OCI-LY1 (cell line): Measurements from ENCODE around the gene DRD1.

ENCODE experiments used
- H2AFZ ChIP-seq: fragments of 200-600 bp; sonication (generic), shearing (Covaris generic); 2 replicates; pipeline ENCODE4 v1.6.0; 2014; ENCODE audit warnings: antibody characterized with exemption, mild to moderate bottlenecking, low read length
- H3F3A ChIP-seq: fragments of 200-600 bp; sonication (generic), shearing (Covaris generic); 2 replicates; pipeline ENCODE4 v1.6.0; 2014; ENCODE audit warnings: mild to moderate bottlenecking, antibody characterized with exemption, low read length, moderate library complexity; ENCODE audit not compliant: insufficient read depth
- H3K27ac ChIP-seq: fragments of 200-600 bp; sonication (generic); 2 replicates; pipeline ENCODE4 v1.5.1; 2014; ENCODE audit warnings: low read length, mixed run types, mild to moderate bottlenecking, low read depth; ENCODE audit not compliant: poor library complexity, severe bottlenecking
- H3K27me3 ChIP-seq: fragments of 200-600 bp; sonication (generic); 2 replicates; pipeline ENCODE4 v1.6.0; 2014; ENCODE audit warnings: antibody characterized with exemption, mild to moderate bottlenecking, low read length, moderate library complexity; ENCODE audit not compliant: insufficient read depth
- H3K36me3 ChIP-seq: fragments of 200-600 bp; sonication (generic); 2 replicates; pipeline ENCODE4 v1.6.1; 2014; ENCODE audit warnings: mild to moderate bottlenecking, antibody characterized with exemption, low read length, moderate library complexity, mixed read lengths; ENCODE audit not compliant: insufficient read depth
- H3K4me1 ChIP-seq: fragments of 200-600 bp; sonication (generic); 2 replicates; pipeline ENCODE4 v1.5.1; 2014; ENCODE audit warnings: mild to moderate bottlenecking, low read length, moderate library complexity; ENCODE audit not compliant: insufficient read depth, severe bottlenecking
- H3K4me2 ChIP-seq: fragments of 200-600 bp; sonication (generic), shearing (Covaris generic); 2 replicates; pipeline ENCODE4 v1.6.1; 2014; ENCODE audit warnings: low read length
- H3K4me3 ChIP-seq: fragments of 200-600 bp; sonication (generic); 2 replicates; pipeline ENCODE4 v1.5.1; 2014; ENCODE audit warnings: low read length, low read depth, mild to moderate bottlenecking, mixed read lengths; ENCODE audit not compliant: poor library complexity, severe bottlenecking
- H3K79me2 ChIP-seq: fragments of 200-600 bp; shearing (Covaris generic); 2 replicates; pipeline ENCODE4 v1.6.1; 2016; ENCODE audit warnings: mixed run types, low read length, mixed read lengths; ENCODE audit not compliant: insufficient read depth
- H3K9ac ChIP-seq: fragments of 200-600 bp; sonication (generic), shearing (Covaris generic); 2 replicates; pipeline ENCODE4 v1.6.1; 2014; ENCODE audit warnings: mild to moderate bottlenecking, low read length, mixed read lengths
- H3K9me2 ChIP-seq: fragments of 200-600 bp; sonication (generic), shearing (Covaris generic); 2 replicates; pipeline ENCODE4 v1.6.1; 2014; ENCODE audit warnings: low read depth, mild to moderate bottlenecking, low read length, mixed read lengths
- H3K9me3 ChIP-seq: fragments of 200-600 bp; shearing (Covaris generic); 2 replicates; pipeline ENCODE4 v1.6.1; 2014; ENCODE audit warnings: low read length, mixed read lengths
- H4K20me1 ChIP-seq: fragments of 200-600 bp; sonication (generic), shearing (Covaris generic); 2 replicates; pipeline ENCODE4 v1.6.0; 2016; ENCODE audit warnings: mild to moderate bottlenecking, low read length; ENCODE audit not compliant: insufficient read depth
- EZH2 ChIP-seq: fragments of 200-600 bp; sonication (generic), shearing (Covaris generic); IDR thresholded peaks from 2 replicates; pipeline ENCODE4 v1.8.0; 2017; ENCODE audit warnings: borderline replicate concordance, mixed run types, mild to moderate bottlenecking, antibody characterized with exemption, low read length, moderate library complexity, mixed read lengths
- TF ChIP-seq, protein P1 (sequence below): fragments of 200-600 bp; sonication (generic), shearing (Covaris generic); IDR thresholded peaks from 2 replicates; pipeline ENCODE4 v1.5.1; 2017; ENCODE audit warnings: mild to moderate bottlenecking, antibody characterized with exemption, low read length, moderate library complexity, mixed read lengths

Gene DRD1

DNA sequence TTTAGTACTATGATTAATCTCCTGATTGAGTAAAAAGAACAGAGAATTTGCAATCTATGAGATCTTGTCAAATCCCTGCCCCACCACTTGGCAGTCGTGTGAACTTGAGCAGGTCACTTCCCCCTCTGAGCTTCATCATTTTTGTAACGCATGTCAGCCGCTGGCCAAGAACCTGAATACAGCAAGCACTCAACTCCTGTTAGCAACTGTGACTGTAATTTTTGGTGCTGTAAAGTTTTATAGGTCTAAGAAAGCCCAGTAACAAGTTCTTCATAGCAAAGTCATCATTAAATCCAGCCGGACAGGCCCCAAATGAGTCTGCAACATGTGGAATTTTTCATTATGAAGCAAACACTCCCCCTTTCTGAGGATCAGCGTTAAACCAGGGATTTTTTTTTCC is 49.4 kb downstream of the DRD1 start:
- H3K4me1 ChIP-seq: no peaks in the 10 kb centered on the region

DNA sequence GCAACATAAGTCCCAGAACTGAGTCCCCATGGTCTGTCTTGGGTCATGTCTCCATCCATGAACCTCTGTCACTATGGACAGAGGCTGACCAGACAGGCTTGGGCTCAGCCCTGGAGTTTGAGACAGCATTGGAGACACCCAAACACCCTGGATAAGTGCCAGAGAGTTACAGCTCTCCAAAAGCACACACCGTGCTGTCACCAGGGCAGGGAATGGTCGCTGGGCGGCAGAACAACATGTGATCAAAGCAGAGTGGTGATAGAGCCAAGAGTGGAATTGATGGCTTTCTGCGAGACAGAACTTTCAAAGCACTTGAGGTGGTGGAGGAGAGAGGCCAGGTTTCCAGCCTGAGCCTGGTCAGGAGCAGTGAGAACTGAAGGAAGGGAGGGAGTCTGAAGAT is 50.1 kb downstream of the DRD1 start:
- no peaks in the 10 kb centered on the region for H3K9me3 ChIP-seq
- no peaks in the 10 kb centered on the region for H4K20me1 ChIP-seq
- H3K4me2 ChIP-seq: no peak overlapping the region
- H3F3A ChIP-seq: no peaks in the 10 kb centered on the region
- no peaks in the 10 kb centered on the region for H3K4me1 ChIP-seq
- no peaks in the 10 kb centered on the region for H3K79me2 ChIP-seq
- H2AFZ ChIP-seq: no peak overlapping the region
- H3K9me2 ChIP-seq: no peaks in the 10 kb centered on the region
- no peaks in the 10 kb centered on the region for H3K36me3 ChIP-seq
- H3K27ac ChIP-seq: no peak overlapping the region
- no peaks in the 10 kb centered on the region for H3K27me3 ChIP-seq
- no peak overlapping the region for H3K9ac ChIP-seq
- no peak overlapping the region for H3K4me3 ChIP-seq
- no peak for TF ChIP-seq EZH2
- TF ChIP-seq, protein P1, sequence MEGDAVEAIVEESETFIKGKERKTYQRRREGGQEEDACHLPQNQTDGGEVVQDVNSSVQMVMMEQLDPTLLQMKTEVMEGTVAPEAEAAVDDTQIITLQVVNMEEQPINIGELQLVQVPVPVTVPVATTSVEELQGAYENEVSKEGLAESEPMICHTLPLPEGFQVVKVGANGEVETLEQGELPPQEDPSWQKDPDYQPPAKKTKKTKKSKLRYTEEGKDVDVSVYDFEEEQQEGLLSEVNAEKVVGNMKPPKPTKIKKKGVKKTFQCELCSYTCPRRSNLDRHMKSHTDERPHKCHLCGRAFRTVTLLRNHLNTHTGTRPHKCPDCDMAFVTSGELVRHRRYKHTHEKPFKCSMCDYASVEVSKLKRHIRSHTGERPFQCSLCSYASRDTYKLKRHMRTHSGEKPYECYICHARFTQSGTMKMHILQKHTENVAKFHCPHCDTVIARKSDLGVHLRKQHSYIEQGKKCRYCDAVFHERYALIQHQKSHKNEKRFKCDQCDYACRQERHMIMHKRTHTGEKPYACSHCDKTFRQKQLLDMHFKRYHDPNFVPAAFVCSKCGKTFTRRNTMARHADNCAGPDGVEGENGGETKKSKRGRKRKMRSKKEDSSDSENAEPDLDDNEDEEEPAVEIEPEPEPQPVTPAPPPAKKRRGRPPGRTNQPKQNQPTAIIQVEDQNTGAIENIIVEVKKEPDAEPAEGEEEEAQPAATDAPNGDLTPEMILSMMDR: no peak

More for the DNA sequence above, 49.4 kb downstream of the DRD1 start:
- Histone ChIP-seq H3K4me3 (no peak overlapping the region), H3K9ac (no peak overlapping the region), H3K4me2 (no peak overlapping the region), H3K9me2 (no peaks in the 10 kb centered on the region), H3K36me3 (no peaks in the 10 kb centered on the region), H3K79me2 (no peaks in the 10 kb centered on the region), H2AFZ (no peak overlapping the region), H4K20me1 (no peaks in the 10 kb centered on the region), H3K9me3 (no peaks in the 10 kb centered on the region), H3K27ac (no peak overlapping the region), H3F3A (no peaks in the 10 kb centered on the region), H3K27me3 (no peaks in the 10 kb centered on the region)
- TF ChIP-seq, protein P1: no peak
- TF ChIP-seq EZH2: no peak

DNA sequence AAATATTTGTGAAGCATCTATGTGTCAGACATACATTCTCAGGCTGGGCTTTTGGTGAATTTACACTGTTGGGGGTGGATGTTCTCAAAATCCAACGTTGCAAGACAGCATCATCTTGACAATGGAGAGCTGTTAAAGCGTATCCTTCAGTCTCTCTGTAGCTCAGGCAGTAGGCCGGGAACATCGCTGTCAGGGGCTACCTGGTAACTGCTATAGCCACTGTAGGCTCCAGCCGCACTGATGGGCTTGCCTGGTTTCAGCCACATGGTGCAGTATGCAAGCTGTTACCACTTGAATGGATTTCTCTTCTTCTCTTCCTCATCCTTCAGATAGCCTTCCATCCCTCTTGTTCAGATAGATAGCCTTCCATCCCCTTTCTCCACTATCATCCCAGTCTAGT is 51.7 kb downstream of the DRD1 start:
- TF ChIP-seq EZH2: no peak
- TF ChIP-seq, protein P1: no peak
- H3F3A ChIP-seq: no peaks in the 10 kb centered on the region
- no peaks in the 10 kb centered on the region for H3K9me2 ChIP-seq
- no peaks in the 10 kb centered on the region for H3K79me2 ChIP-seq
- H3K4me1 ChIP-seq: no peaks in the 10 kb centered on the region
- no peaks in the 10 kb centered on the region for H3K9me3 ChIP-seq
- no peak overlapping the region for H3K4me2 ChIP-seq
- no peaks in the 10 kb centered on the region for H4K20me1 ChIP-seq
- H3K9ac ChIP-seq: no peak overlapping the region
- H2AFZ ChIP-seq: no peak overlapping the region
- no peaks in the 10 kb centered on the region for H3K27me3 ChIP-seq
- H3K27ac ChIP-seq: no peak overlapping the region
- no peak overlapping the region for H3K4me3 ChIP-seq
- no peaks in the 10 kb centered on the region for H3K36me3 ChIP-seq
